SK-N-SH (cell line): Measurements from ENCODE around the gene PHLDB2.

ENCODE experiments used
- EP300 ChIP-seq, 2 experiments: IDR thresholded peaks; 2 replicates each; pipeline versions ENCODE4 v1.4.0 to v1.6.1; 2012; ENCODE audit warnings: borderline replicate concordance in 1 of 2, low read depth in 1 of 2, low read length in 1 of 2
- FOSL2 ChIP-seq: IDR thresholded peaks from 2 replicates; pipeline ENCODE4 v1.4.0; 2012; ENCODE audit warnings: low read depth, mild to moderate bottlenecking, moderate library complexity, borderline replicate concordance
- MXI1 ChIP-seq: IDR thresholded peaks from 2 replicates; pipeline ENCODE4 v1.6.1; 2012; ENCODE audit warnings: mild to moderate bottlenecking, low read depth, low read length, improper control_type of control experiment
- POLR2AphosphoS5 ChIP-seq: IDR thresholded peaks from 2 replicates; pipeline ENCODE4 v1.6.1; 2012; ENCODE audit warnings: low read depth, low read length
- RAD21 ChIP-seq: IDR thresholded peaks from 2 replicates; pipeline ENCODE4 v1.6.1; 2012; ENCODE audit warnings: mild to moderate bottlenecking, low read length
- RFX5 ChIP-seq: IDR thresholded peaks from 2 replicates; pipeline ENCODE4 v1.6.1; 2012; ENCODE audit warnings: mild to moderate bottlenecking, improper control_type of control experiment, low read length
- TF ChIP-seq, protein P1 (sequence below): fragments of 200-600 bp; sonication (generic); IDR thresholded peaks from 2 replicates; pipeline ENCODE4 v1.6.1; 2017; ENCODE audit warnings: antibody characterized with exemption, mild to moderate bottlenecking, moderate library complexity
- TF ChIP-seq, protein P2 (sequence below): IDR thresholded peaks from 2 replicates; pipeline ENCODE4; 2012
- TF ChIP-seq, protein P3 (sequence below): IDR thresholded peaks from 2 replicates; pipeline ENCODE4 v1.4.0; 2012; ENCODE audit warnings: low read depth, borderline replicate concordance
- TF ChIP-seq, protein P4 (sequence below): IDR thresholded peaks from 2 replicates; pipeline ENCODE4 v1.4.0; 2012; ENCODE audit warnings: low read depth, borderline replicate concordance
- TF ChIP-seq, protein P5 (sequence below): IDR thresholded peaks from 2 replicates; pipeline ENCODE4 v1.6.1; 2012; ENCODE audit warnings: mild to moderate bottlenecking, low read depth, low read length, moderate library complexity

DNA sequence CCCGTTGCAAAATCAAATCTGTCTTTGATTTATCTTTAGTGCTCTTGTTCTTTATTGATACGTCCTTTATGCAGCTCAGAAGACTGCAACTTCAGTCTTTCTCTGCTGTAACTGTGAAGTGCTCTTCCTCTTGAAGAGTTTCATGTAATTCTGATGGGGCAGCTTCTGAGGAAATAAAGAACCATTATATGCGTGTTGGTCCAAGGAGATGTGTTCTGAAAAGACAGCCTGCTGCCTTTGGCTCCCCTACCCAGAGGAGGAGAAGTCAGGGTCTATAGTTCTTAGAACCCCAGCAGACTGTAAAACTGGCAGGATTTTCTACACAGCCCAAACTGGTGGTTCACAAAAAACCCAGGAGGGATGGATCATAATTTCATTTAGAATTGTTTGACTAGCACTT is 97.4 kb downstream of the PHLDB2 start:
- TF ChIP-seq, protein P1, sequence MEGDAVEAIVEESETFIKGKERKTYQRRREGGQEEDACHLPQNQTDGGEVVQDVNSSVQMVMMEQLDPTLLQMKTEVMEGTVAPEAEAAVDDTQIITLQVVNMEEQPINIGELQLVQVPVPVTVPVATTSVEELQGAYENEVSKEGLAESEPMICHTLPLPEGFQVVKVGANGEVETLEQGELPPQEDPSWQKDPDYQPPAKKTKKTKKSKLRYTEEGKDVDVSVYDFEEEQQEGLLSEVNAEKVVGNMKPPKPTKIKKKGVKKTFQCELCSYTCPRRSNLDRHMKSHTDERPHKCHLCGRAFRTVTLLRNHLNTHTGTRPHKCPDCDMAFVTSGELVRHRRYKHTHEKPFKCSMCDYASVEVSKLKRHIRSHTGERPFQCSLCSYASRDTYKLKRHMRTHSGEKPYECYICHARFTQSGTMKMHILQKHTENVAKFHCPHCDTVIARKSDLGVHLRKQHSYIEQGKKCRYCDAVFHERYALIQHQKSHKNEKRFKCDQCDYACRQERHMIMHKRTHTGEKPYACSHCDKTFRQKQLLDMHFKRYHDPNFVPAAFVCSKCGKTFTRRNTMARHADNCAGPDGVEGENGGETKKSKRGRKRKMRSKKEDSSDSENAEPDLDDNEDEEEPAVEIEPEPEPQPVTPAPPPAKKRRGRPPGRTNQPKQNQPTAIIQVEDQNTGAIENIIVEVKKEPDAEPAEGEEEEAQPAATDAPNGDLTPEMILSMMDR: no peak
- no peak for TF ChIP-seq FOSL2
- no peak for TF ChIP-seq RFX5
- TF ChIP-seq POLR2AphosphoS5: no peak
- TF ChIP-seq, protein P2, sequence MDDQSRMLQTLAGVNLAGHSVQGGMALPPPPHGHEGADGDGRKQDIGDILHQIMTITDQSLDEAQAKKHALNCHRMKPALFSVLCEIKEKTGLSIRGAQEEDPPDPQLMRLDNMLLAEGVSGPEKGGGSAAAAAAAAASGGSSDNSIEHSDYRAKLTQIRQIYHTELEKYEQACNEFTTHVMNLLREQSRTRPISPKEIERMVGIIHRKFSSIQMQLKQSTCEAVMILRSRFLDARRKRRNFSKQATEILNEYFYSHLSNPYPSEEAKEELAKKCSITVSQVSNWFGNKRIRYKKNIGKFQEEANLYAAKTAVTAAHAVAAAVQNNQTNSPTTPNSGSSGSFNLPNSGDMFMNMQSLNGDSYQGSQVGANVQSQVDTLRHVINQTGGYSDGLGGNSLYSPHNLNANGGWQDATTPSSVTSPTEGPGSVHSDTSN: no peak
- TF ChIP-seq EP300 (IDR thresholded peaks at IDR 0.05; ENCODE audit: borderline replicate concordance in 1 of 2, low read depth in 1 of 2, low read length in 1 of 2): no peak
- TF ChIP-seq MXI1: no peak
- TF ChIP-seq, protein P3, sequence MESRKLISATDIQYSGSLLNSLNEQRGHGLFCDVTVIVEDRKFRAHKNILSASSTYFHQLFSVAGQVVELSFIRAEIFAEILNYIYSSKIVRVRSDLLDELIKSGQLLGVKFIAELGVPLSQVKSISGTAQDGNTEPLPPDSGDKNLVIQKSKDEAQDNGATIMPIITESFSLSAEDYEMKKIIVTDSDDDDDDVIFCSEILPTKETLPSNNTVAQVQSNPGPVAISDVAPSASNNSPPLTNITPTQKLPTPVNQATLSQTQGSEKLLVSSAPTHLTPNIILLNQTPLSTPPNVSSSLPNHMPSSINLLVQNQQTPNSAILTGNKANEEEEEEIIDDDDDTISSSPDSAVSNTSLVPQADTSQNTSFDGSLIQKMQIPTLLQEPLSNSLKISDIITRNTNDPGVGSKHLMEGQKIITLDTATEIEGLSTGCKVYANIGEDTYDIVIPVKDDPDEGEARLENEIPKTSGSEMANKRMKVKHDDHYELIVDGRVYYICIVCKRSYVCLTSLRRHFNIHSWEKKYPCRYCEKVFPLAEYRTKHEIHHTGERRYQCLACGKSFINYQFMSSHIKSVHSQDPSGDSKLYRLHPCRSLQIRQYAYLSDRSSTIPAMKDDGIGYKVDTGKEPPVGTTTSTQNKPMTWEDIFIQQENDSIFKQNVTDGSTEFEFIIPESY: no peak
- TF ChIP-seq RAD21: no peak
- TF ChIP-seq, protein P4, sequence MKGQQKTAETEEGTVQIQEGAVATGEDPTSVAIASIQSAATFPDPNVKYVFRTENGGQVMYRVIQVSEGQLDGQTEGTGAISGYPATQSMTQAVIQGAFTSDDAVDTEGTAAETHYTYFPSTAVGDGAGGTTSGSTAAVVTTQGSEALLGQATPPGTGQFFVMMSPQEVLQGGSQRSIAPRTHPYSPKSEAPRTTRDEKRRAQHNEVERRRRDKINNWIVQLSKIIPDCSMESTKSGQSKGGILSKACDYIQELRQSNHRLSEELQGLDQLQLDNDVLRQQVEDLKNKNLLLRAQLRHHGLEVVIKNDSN: no peak
- TF ChIP-seq, protein P5, sequence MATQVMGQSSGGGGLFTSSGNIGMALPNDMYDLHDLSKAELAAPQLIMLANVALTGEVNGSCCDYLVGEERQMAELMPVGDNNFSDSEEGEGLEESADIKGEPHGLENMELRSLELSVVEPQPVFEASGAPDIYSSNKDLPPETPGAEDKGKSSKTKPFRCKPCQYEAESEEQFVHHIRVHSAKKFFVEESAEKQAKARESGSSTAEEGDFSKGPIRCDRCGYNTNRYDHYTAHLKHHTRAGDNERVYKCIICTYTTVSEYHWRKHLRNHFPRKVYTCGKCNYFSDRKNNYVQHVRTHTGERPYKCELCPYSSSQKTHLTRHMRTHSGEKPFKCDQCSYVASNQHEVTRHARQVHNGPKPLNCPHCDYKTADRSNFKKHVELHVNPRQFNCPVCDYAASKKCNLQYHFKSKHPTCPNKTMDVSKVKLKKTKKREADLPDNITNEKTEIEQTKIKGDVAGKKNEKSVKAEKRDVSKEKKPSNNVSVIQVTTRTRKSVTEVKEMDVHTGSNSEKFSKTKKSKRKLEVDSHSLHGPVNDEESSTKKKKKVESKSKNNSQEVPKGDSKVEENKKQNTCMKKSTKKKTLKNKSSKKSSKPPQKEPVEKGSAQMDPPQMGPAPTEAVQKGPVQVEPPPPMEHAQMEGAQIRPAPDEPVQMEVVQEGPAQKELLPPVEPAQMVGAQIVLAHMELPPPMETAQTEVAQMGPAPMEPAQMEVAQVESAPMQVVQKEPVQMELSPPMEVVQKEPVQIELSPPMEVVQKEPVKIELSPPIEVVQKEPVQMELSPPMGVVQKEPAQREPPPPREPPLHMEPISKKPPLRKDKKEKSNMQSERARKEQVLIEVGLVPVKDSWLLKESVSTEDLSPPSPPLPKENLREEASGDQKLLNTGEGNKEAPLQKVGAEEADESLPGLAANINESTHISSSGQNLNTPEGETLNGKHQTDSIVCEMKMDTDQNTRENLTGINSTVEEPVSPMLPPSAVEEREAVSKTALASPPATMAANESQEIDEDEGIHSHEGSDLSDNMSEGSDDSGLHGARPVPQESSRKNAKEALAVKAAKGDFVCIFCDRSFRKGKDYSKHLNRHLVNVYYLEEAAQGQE: no peak
